GM18867 (cell line): ENCODE results near the gene S100PBP.

ENCODE experiments used
- ATAC-seq: cut with Tn5 transposase; IDR thresholded peaks from one replicate; pipeline ENCODE4 v1.9.1; 2021; ENCODE audit warnings: mild to moderate bottlenecking, moderate library complexity; ENCODE audit not compliant: unreplicated experiment

Gene S100PBP

GRCh38 chr1:32817159-32817814 lies at the start of gene S100PBP, which contains the start of gene YARS1:
Gene S100PBP, plus strand, starts transcription at chr1:32817653. Its CDS starts 8,447 bp downstream, at chr1:32826100.
Gene YARS1, minus strand, starts transcription at chr1:32817358. Its CDS starts 114 bp downstream, at chr1:32817244.
- ATAC-seq: peak; percentile 81

GRCh38 chr1:32768110-32768850 lies 49.2 kb upstream of the S100PBP start:
- no peak for ATAC-seq

GRCh38 chr1:32769524-32770220 lies 47.8 kb upstream of the S100PBP start:
- no peak for ATAC-seq

GRCh38 chr1:32770221-32770731 lies 47.2 kb upstream of the S100PBP start:
- ATAC-seq: no peak

- no peak for ATAC-seq
Observed at GRCh38 chr1:32770741-32771548, 46.5 kb upstream of the S100PBP start.

GRCh38 chr1:32771561-32772280 lies 45.7 kb upstream of the S100PBP start:
- no peak for ATAC-seq

GRCh38 chr1:32772281-32773017 lies 45.0 kb upstream of the S100PBP start:
- no peak for ATAC-seq

- ATAC-seq: peak; percentile 55
Observed at GRCh38 chr1:32773018-32773763, 44.3 kb upstream of the S100PBP start.

GRCh38 chr1:32773764-32774463 lies 43.5 kb upstream of the S100PBP start:
- ATAC-seq: no peak

GRCh38 chr1:32774464-32774808 lies 43.0 kb upstream of the S100PBP start:
- ATAC-seq: no peak

GRCh38 chr1:32774950-32775634 lies 42.4 kb upstream of the S100PBP start:
- ATAC-seq: no peak

- no peak for ATAC-seq
Observed at GRCh38 chr1:32775640-32776337, 41.7 kb upstream of the S100PBP start.

GRCh38 chr1:32779242-32779641 lies 38.2 kb upstream of the S100PBP start:
- ATAC-seq: no peak

- ATAC-seq: no peak
Observed at GRCh38 chr1:32780005-32780404, 37.4 kb upstream of the S100PBP start.

GRCh38 chr1:32780628-32781234 lies 36.7 kb upstream of the S100PBP start:
- no peak for ATAC-seq

GRCh38 chr1:32782086-32782485 lies 35.4 kb upstream of the S100PBP start:
- ATAC-seq: no peak

GRCh38 chr1:32783851-32784250 lies 33.6 kb upstream of the S100PBP start:
- ATAC-seq: no peak
